Psoas muscle (tissue), 8 donors: ENCODE measurements around the gene ARHGEF7. TPM values are rescaled to one million over a fixed set of nuclear protein-coding genes. Genes with fewer than 3 reads are reported as not detected.

Experiments
- ATAC-seq, 4 donors: fragments of 200-7000 bp; cut with Tn5 transposase; one replicate each; pipeline ENCODE4 v1.9.1; 2020; ENCODE audit warnings: moderate library complexity in 3 of 4, mild to moderate bottlenecking in 2 of 4
- DNase-seq, 2 donors: peaks; one replicate each; pipeline ENCODE4 v3.0.0-alpha.2; 2020
- H3K27ac ChIP-seq: fragments of 200-600 bp; one replicate; pipeline ENCODE4 v1.8.0; 2022
- H3K27me3 ChIP-seq, 3 donors: fragments of 200-600 bp in 1 of 3; one replicate each; pipeline versions ENCODE4 v1.6.1 to v1.8.0; 2013 to 2022; ENCODE audit warnings: low read length in 2 of 3, mild to moderate bottlenecking in 2 of 3, moderate library complexity in 1 of 3; ENCODE audit not compliant: insufficient read depth in 3 of 3
- H3K36me3 ChIP-seq, 2 donors: fragments of 200-600 bp in 1 of 2; one replicate each; pipeline versions ENCODE4 v1.6.1 to v1.8.0; 2013 to 2022; ENCODE audit warnings: low read depth in 1 of 2, mild to moderate bottlenecking in 1 of 2, moderate library complexity in 1 of 2; ENCODE audit not compliant: insufficient read depth in 1 of 2
- H3K4me1 ChIP-seq: fragments of 200-600 bp; one replicate; pipeline ENCODE4 v1.8.0; 2022
- H3K4me3 ChIP-seq: fragments of 200-600 bp; one replicate; pipeline ENCODE4 v1.8.0; 2022; ENCODE audit warnings: mild to moderate bottlenecking
- H3K9me3 ChIP-seq: fragments of 200-600 bp; one replicate; pipeline ENCODE4 v1.8.0; 2022
- CTCF ChIP-seq: fragments of 200-600 bp; IDR thresholded peaks from one replicate; pipeline ENCODE4 v1.8.0; 2022; ENCODE audit warnings: antibody characterized with exemption
- WGBS, 3 donors: extraction: QIAGEN DNeasy Blood & Tissue Kit; methylation state at CpG; one replicate each; pipeline versions ENCODE4 v1.1.6 to v1.1.7; 2013; 5-methylcytosine and 5-hydroxymethylcytosine counted together
- intact Hi-C, 2 donors: fragments of 100-400 bp; cut with DNase I; formaldehyde crosslinking; loops; one replicate each; pipeline versions ENCODE4 v1.11.0 to v1.14.2; 2022
- polyA plus RNA-seq, 3 donors: library from polyadenylated mRNA; stranded (reverse); fragments of 200-250 nt; gene quantifications; one replicate each; pipeline ENCODE4 v1.2.3, GENCODE V29; 2013
- total RNA-seq, 4 donors: library from RNA; stranded (reverse); fragmentation: NEBNext Ultra II Directional in 2 of 4; extraction: Animal tissue kit (Norgen Biotek cat#: 25700) in 2 of 4; gene quantifications; one replicate each; pipeline versions ENCODE4 v1.2.1 to v1.2.4, GENCODE V29; 2021 to 2023
- donor health status: healthy with polysubstance abuse.
- donor health status: DM: no; HTN: no; CAD: no; lungs with moderate emphysema.
- donor health status: Bipolar disorder and iron deficiency.
- donor health status: healthy.
- donor health status: DM: yes; HTN: yes; CAD: no.
- donor health status: DM: no; HTN: no; CAD: no.
- donor health status: DM: no; HTN: no; CAD: no.
- donor health status: DM: yes; HTN: yes; CAD: no.

The ARHGEF7 gene
- total and polyA plus RNA-seq, 7 donors, result 21.6 to 53.6 (median 46.8) TPM

GRCh38 chr13:111328574-111329410 lies 213.7 kb downstream of the ARHGEF7 start:
- Histone ChIP-seq H3K36me3 (no peaks in the 10 kb centered on the region), H3K27ac (no peak overlapping the region), H3K9me3 (no peaks in the 10 kb centered on the region), H3K4me1 (no peaks in the 10 kb centered on the region), H3K4me3 (no peak overlapping the region), H3K27me3 (no peaks in the 10 kb centered on the region)
- DNase-seq (no peak), ATAC-seq (no peak)
- intact Hi-C loops, result no loop called here
- WGBS, 3 donors, result 86 to 88% (median 87%) methylated on average over 30 of the region's 30 CpGs
- TF ChIP-seq CTCF, result no peak

- no peak for TF ChIP-seq CTCF
- Histone ChIP-seq H3K4me1 (no peaks in the 10 kb centered on the region), H3K36me3 (no peaks in the 10 kb centered on the region), H3K9me3 (no peaks in the 10 kb centered on the region), H3K4me3 (no peak overlapping the region), H3K27ac (no peak overlapping the region), H3K27me3 (no peaks in the 10 kb centered on the region)
- intact Hi-C loops, result no loop called here
- WGBS, 3 donors, result 93 to 94% (median 94%) methylated on average over 7 of the region's 7 CpGs
- no peak for DNase-seq
- ATAC-seq, result no peak
These were observed 214.5 kb downstream of the ARHGEF7 start for GRCh38 chr13:111329641-111330040.

DNA sequence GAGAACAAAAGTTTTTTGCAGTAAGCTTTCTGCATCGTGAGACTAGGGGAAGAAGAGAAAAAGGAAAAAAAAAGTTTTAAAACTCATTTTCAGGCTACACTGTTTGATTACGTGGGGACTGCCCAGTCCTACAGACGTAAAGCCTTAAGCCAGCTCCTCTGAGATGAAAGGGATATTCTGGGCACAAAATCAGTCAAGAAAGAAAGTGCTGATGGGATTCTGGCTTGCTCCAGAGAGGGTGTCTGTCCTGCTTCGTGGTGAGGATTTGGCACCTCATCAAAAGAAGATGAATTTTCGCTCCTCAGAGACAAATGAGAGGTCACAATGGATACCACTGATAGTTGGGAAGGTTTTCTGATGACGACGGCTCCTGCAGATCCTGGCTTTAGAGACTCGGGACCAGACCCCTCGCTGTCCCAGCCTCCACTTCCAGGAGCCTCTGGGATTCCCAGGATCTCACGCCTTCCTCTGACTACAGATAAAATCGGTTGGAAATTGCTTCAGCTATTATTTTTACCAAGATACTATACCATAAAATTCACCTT lies 215.0 kb downstream of the ARHGEF7 start:
- H3K9me3 ChIP-seq, result no peaks in the 10 kb centered on the region
- WGBS, 3 donors, result 68 to 79% (median 69%) methylated on average over 11 of the region's 11 CpGs
- DNase-seq (no peak), ATAC-seq (no peak)
- H3K27me3 ChIP-seq, result no peaks in the 10 kb centered on the region
- TF ChIP-seq CTCF, result no peak
- H3K36me3 ChIP-seq, result no peaks in the 10 kb centered on the region
- intact Hi-C loops, result no loop called here
- no peaks in the 10 kb centered on the region for H3K4me1 ChIP-seq
- H3K27ac ChIP-seq, result no peak overlapping the region
- H3K4me3 ChIP-seq, result no peak overlapping the region

DNA sequence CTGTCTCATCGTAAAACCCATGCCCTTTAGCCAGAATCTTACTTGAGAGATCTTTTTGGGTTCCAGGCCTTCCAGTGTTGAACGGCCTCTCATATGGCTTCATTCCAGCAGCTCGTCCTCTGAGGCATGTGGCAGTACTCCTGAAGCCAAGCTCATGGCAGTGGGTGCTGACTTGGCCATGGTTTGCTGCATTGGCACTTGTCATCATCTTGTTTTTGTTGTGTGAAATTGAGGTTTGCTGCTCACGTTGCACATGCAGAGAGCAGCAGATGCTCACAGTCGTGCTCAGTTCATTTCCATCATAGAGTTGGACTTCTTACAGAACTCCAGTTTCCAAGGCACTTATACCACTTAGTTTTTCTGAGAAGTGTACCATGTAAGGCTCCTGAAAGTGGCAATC lies 220.2 kb downstream of the ARHGEF7 start:
- Histone ChIP-seq H3K36me3 (no peaks in the 10 kb centered on the region), H3K9me3 (no peaks in the 10 kb centered on the region), H3K4me3 (no peak overlapping the region), H3K27me3 (no peaks in the 10 kb centered on the region), H3K4me1 (no peaks in the 10 kb centered on the region), H3K27ac (no peak overlapping the region)
- intact Hi-C loops, result no loop called here
- ATAC-seq (no peak), DNase-seq (no peak)
- TF ChIP-seq CTCF, result no peak
- 25 to 41% (median 35%) methylated on average over 5 of the region's 5 CpGs for WGBS, 3 donors
